ENCODE data around the gene FOXK2.

- no peak for TF ChIP-seq YY1 (IDR thresholded peaks at IDR 0.05; ENCODE audit: insufficient read depth, insufficient read length)
- TF ChIP-seq SUZ12 (IDR thresholded peaks at IDR 0.05; ENCODE audit: extremely low read depth, insufficient read depth, insufficient read length), result no peak
Observed at GRCh38 chr17:82603981-82604448, 84.5 kb downstream of the FOXK2 start.
